OCI-LY1 (cell line): ENCODE measurements around the gene ACAP3.

Source experiments
- EZH2 ChIP-seq: fragments of 200-600 bp; sonication (generic), shearing (Covaris generic); IDR thresholded peaks from 2 replicates; pipeline ENCODE4 v1.8.0; 2017; ENCODE audit warnings: borderline replicate concordance, mixed run types, mild to moderate bottlenecking, antibody characterized with exemption, low read length, moderate library complexity, mixed read lengths
- TF ChIP-seq, protein P1 (sequence below): fragments of 200-600 bp; sonication (generic), shearing (Covaris generic); IDR thresholded peaks from 2 replicates; pipeline ENCODE4 v1.5.1; 2017; ENCODE audit warnings: mild to moderate bottlenecking, antibody characterized with exemption, low read length, moderate library complexity, mixed read lengths

DNA sequence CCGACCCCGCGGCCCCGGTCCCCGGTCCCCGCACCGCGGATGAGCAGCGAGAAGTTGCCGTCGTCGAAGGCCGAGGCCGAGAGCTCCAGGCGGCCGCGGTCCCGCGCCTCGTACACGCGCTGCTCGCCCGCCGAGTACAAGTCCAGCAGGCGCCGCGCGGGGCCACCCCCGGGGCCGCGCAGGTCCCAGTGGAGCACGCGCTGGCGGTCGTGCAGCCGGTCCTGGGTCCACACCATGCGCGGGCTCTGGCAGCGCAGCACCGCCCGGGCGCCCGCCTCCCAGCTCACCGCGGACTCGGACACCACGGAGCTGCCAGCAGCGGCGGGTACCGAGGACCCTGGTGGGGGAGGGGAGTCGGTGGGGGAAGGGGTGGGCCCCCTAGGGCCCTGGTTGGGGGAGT lies 47.7 kb upstream of the ACAP3 start:
- TF ChIP-seq, protein P1, sequence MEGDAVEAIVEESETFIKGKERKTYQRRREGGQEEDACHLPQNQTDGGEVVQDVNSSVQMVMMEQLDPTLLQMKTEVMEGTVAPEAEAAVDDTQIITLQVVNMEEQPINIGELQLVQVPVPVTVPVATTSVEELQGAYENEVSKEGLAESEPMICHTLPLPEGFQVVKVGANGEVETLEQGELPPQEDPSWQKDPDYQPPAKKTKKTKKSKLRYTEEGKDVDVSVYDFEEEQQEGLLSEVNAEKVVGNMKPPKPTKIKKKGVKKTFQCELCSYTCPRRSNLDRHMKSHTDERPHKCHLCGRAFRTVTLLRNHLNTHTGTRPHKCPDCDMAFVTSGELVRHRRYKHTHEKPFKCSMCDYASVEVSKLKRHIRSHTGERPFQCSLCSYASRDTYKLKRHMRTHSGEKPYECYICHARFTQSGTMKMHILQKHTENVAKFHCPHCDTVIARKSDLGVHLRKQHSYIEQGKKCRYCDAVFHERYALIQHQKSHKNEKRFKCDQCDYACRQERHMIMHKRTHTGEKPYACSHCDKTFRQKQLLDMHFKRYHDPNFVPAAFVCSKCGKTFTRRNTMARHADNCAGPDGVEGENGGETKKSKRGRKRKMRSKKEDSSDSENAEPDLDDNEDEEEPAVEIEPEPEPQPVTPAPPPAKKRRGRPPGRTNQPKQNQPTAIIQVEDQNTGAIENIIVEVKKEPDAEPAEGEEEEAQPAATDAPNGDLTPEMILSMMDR: no peak
- TF ChIP-seq EZH2: no peak
